ENCODE measurements around the gene NDST1. TPM values are rescaled to one million over a fixed set of nuclear protein-coding genes. Genes with fewer than 3 reads are reported as not detected.

NDST1 gene
- total RNA-seq, 3 donors from 2014 or later = 5.0 to 8.0 (median 5.6) TPM

- Mint-ChIP-seq H3K27me3 (ENCODE audit: low read depth) (no peaks in the 10 kb centered on the region), H3K36me3 (ENCODE audit: insufficient read depth) (no peaks in the 10 kb centered on the region), H3K4me3 (no peak overlapping the region), H3K9me3 (no peaks in the 10 kb centered on the region), H3K4me1 (ENCODE audit: low read depth) (no peaks in the 10 kb centered on the region)
- no peak for DNase-seq
- no peak for ATAC-seq
Observed at GRCh38 chr5:150545246-150545645, 37.3 kb downstream of the NDST1 start.

GRCh38 chr5:150548123-150548522 is 40.2 kb downstream of the NDST1 start:
- no peaks in the 10 kb centered on the region for H3K36me3 Mint-ChIP-seq (ENCODE audit: insufficient read depth)
- no peaks in the 10 kb centered on the region for H3K9me3 Mint-ChIP-seq
- ATAC-seq (no peak), DNase-seq (no peak)
- H3K4me1 Mint-ChIP-seq (ENCODE audit: low read depth) = no peaks in the 10 kb centered on the region
- H3K27me3 Mint-ChIP-seq (ENCODE audit: low read depth) = no peaks in the 10 kb centered on the region
- H3K4me3 Mint-ChIP-seq = no peak overlapping the region

GRCh38 chr5:150549735-150550134 is 41.8 kb downstream of the NDST1 start:
- Mint-ChIP-seq H3K36me3 (ENCODE audit: insufficient read depth) (no peaks in the 10 kb centered on the region), H3K27me3 (ENCODE audit: low read depth) (no peaks in the 10 kb centered on the region), H3K4me1 (ENCODE audit: low read depth) (no peaks in the 10 kb centered on the region), H3K4me3 (no peak overlapping the region), H3K9me3 (no peaks in the 10 kb centered on the region)
- ATAC-seq (no peak), DNase-seq (no peak)

- no peaks in the 10 kb centered on the region for H3K27me3 Mint-ChIP-seq (ENCODE audit: low read depth)
- H3K4me1 Mint-ChIP-seq (ENCODE audit: low read depth) = no peaks in the 10 kb centered on the region
- DNase-seq (no peak), ATAC-seq (no peak)
- no peaks in the 10 kb centered on the region for H3K9me3 Mint-ChIP-seq
- no peak overlapping the region for H3K4me3 Mint-ChIP-seq
- H3K36me3 Mint-ChIP-seq (ENCODE audit: insufficient read depth) = no peaks in the 10 kb centered on the region
Observed at GRCh38 chr5:150550286-150550685, 42.4 kb downstream of the NDST1 start.

GRCh38 chr5:150551066-150551465 is 43.1 kb downstream of the NDST1 start:
- H3K36me3 Mint-ChIP-seq (ENCODE audit: insufficient read depth) = no peaks in the 10 kb centered on the region
- no peak overlapping the region for H3K4me3 Mint-ChIP-seq
- ATAC-seq (no peak), DNase-seq (no peak)
- no peaks in the 10 kb centered on the region for H3K9me3 Mint-ChIP-seq
- H3K27me3 Mint-ChIP-seq (ENCODE audit: low read depth) = no peaks in the 10 kb centered on the region
- H3K4me1 Mint-ChIP-seq (ENCODE audit: low read depth) = no peaks in the 10 kb centered on the region

- Mint-ChIP-seq H3K27me3 (ENCODE audit: low read depth) (no peaks in the 10 kb centered on the region), H3K4me3 (no peak overlapping the region), H3K9me3 (no peaks in the 10 kb centered on the region), H3K4me1 (ENCODE audit: low read depth) (no peaks in the 10 kb centered on the region), H3K36me3 (ENCODE audit: insufficient read depth) (no peaks in the 10 kb centered on the region)
- ATAC-seq (no peak), DNase-seq (no peak)
Observed at GRCh38 chr5:150553402-150553801, 45.5 kb downstream of the NDST1 start.

GRCh38 chr5:150553911-150554310 is 46.0 kb downstream of the NDST1 start:
- H3K27me3 Mint-ChIP-seq (ENCODE audit: low read depth) = no peaks in the 10 kb centered on the region
- no peaks in the 10 kb centered on the region for H3K36me3 Mint-ChIP-seq (ENCODE audit: insufficient read depth)
- no peaks in the 10 kb centered on the region for H3K4me1 Mint-ChIP-seq (ENCODE audit: low read depth)
- no peak for DNase-seq
- H3K4me3 Mint-ChIP-seq = no peak overlapping the region
- no peaks in the 10 kb centered on the region for H3K9me3 Mint-ChIP-seq
- no peak for ATAC-seq

- ATAC-seq (no peak), DNase-seq (no peak)
- H3K4me1 Mint-ChIP-seq (ENCODE audit: low read depth) = no peaks in the 10 kb centered on the region
- no peaks in the 10 kb centered on the region for H3K9me3 Mint-ChIP-seq
- H3K36me3 Mint-ChIP-seq (ENCODE audit: insufficient read depth) = no peaks in the 10 kb centered on the region
- no peak overlapping the region for H3K4me3 Mint-ChIP-seq
- H3K27me3 Mint-ChIP-seq (ENCODE audit: low read depth) = no peaks in the 10 kb centered on the region
Observed at GRCh38 chr5:150554857-150555256, 46.9 kb downstream of the NDST1 start.

- DNase-seq = no peak
- ATAC-seq = no peak
- Mint-ChIP-seq H3K4me3 (no peak overlapping the region), H3K27me3 (ENCODE audit: low read depth) (no peaks in the 10 kb centered on the region), H3K4me1 (ENCODE audit: low read depth) (no peaks in the 10 kb centered on the region), H3K36me3 (ENCODE audit: insufficient read depth) (no peaks in the 10 kb centered on the region), H3K9me3 (no peaks in the 10 kb centered on the region)
Observed at GRCh38 chr5:150556106-150556505, 48.2 kb downstream of the NDST1 start.

- Mint-ChIP-seq H3K4me3 (no peak overlapping the region), H3K27me3 (ENCODE audit: low read depth) (no peaks in the 10 kb centered on the region), H3K4me1 (ENCODE audit: low read depth) (no peaks in the 10 kb centered on the region), H3K9me3 (no peaks in the 10 kb centered on the region), H3K36me3 (ENCODE audit: insufficient read depth) (no peaks in the 10 kb centered on the region)
- DNase-seq (no peak), ATAC-seq (no peak)
Observed at GRCh38 chr5:150556859-150557508, 49.1 kb downstream of the NDST1 start.

- Mint-ChIP-seq H3K4me3 (no peak overlapping the region), H3K36me3 (ENCODE audit: insufficient read depth) (no peaks in the 10 kb centered on the region), H3K27me3 (ENCODE audit: low read depth) (no peaks in the 10 kb centered on the region), H3K9me3 (no peaks in the 10 kb centered on the region), H3K4me1 (ENCODE audit: low read depth) (no peaks in the 10 kb centered on the region)
- ATAC-seq (no peak), DNase-seq (no peak)
Observed at GRCh38 chr5:150557509-150557872, 49.6 kb downstream of the NDST1 start.

GRCh38 chr5:150558088-150558621 is 50.2 kb downstream of the NDST1 start:
- ATAC-seq = no peak
- H3K36me3 Mint-ChIP-seq (ENCODE audit: insufficient read depth) = no peaks in the 10 kb centered on the region

GRCh38 chr5:150559088-150559487 is 51.2 kb downstream of the NDST1 start:
- ATAC-seq = no peak
- Mint-ChIP-seq H3K4me1 (ENCODE audit: low read depth) (no peaks in the 10 kb centered on the region), H3K9me3 (no peaks in the 10 kb centered on the region), H3K4me3 (no peak overlapping the region), H3K27me3 (ENCODE audit: low read depth) (no peaks in the 10 kb centered on the region), H3K36me3 (ENCODE audit: insufficient read depth) (no peaks in the 10 kb centered on the region)
- DNase-seq = no peak

More at GRCh38 chr5:150558088-150558621, 50.2 kb downstream of the NDST1 start:
- no peak for DNase-seq
- no peaks in the 10 kb centered on the region for H3K27me3 Mint-ChIP-seq (ENCODE audit: low read depth)
- no peak overlapping the region for H3K4me3 Mint-ChIP-seq
- H3K9me3 Mint-ChIP-seq = no peaks in the 10 kb centered on the region
- H3K4me1 Mint-ChIP-seq (ENCODE audit: low read depth) = no peaks in the 10 kb centered on the region

- H3K36me3 Mint-ChIP-seq (ENCODE audit: insufficient read depth) = no peaks in the 10 kb centered on the region
- DNase-seq (no peak), ATAC-seq (no peak)
- H3K27me3 Mint-ChIP-seq (ENCODE audit: low read depth) = no peaks in the 10 kb centered on the region
- no peak overlapping the region for H3K4me3 Mint-ChIP-seq
- H3K4me1 Mint-ChIP-seq (ENCODE audit: low read depth) = no peaks in the 10 kb centered on the region
- no peaks in the 10 kb centered on the region for H3K9me3 Mint-ChIP-seq
Observed at GRCh38 chr5:150559701-150560100, 51.8 kb downstream of the NDST1 start.

- DNase-seq (peak; percentile 88), ATAC-seq (peak; percentile 94 to 96)
- Mint-ChIP-seq H3K4me3 (no peak overlapping the region), H3K4me1 (ENCODE audit: low read depth) (no peaks in the 10 kb centered on the region), H3K36me3 (ENCODE audit: insufficient read depth) (no peaks in the 10 kb centered on the region), H3K9me3 (no peaks in the 10 kb centered on the region), H3K27me3 (ENCODE audit: low read depth) (no peaks in the 10 kb centered on the region)
Observed at GRCh38 chr5:150560401-150561191, 52.7 kb downstream of the NDST1 start.

All from activated T-cell treated with anti-CD3 and anti-CD28 coated beads, Interleukin-2, amount 50 U/mL, for 4 hours (primary cell).